Thymus (tissue), 11 donors: ENCODE data around the gene HECW1. TPM values are rescaled to one million over a fixed set of nuclear protein-coding genes. Genes with fewer than 3 reads are reported as not detected.

Source experiments
- DNase-seq, 9 donors: peaks; one replicate each; pipeline ENCODE4 v3.0.0-alpha.2; 2013; ENCODE audit warnings: low spot score in 9 of 9, low read depth in 6 of 9, missing footprints in 1 of 9
- H3K27ac ChIP-seq, 2 donors: one replicate each; pipeline ENCODE4 v1.5.1; 2013; ENCODE audit warnings: control low read depth in 1 of 2, low read depth in 1 of 2, low read length in 1 of 2, mild to moderate bottlenecking in 1 of 2, moderate library complexity in 1 of 2
- H3K27me3 ChIP-seq, 2 donors: one replicate each; pipeline ENCODE4 v1.5.1; 2013; ENCODE audit warnings: low read length in 1 of 2; ENCODE audit not compliant: control insufficient read depth in 2 of 2, insufficient read depth in 1 of 2
- H3K36me3 ChIP-seq, 2 donors: one replicate each; pipeline ENCODE4 v1.5.1; 2013; ENCODE audit warnings: low read length in 1 of 2, mild to moderate bottlenecking in 1 of 2, moderate library complexity in 1 of 2; ENCODE audit not compliant: control insufficient read depth in 2 of 2, insufficient read depth in 2 of 2
- H3K4me1 ChIP-seq, 2 donors: one replicate each; pipeline ENCODE4 v1.5.1; 2013; ENCODE audit warnings: low read length in 2 of 2; ENCODE audit not compliant: control insufficient read depth in 2 of 2, insufficient read depth in 2 of 2
- H3K4me3 ChIP-seq, 2 donors: one replicate each; pipeline ENCODE4 v1.5.1; 2013; ENCODE audit warnings: low read length in 2 of 2, control low read depth in 1 of 2, mild to moderate bottlenecking in 1 of 2
- H3K9me3 ChIP-seq, 2 donors: one replicate each; pipeline ENCODE4 v1.5.1; 2013; ENCODE audit warnings: low read length in 1 of 2, mild to moderate bottlenecking in 1 of 2; ENCODE audit not compliant: control insufficient read depth in 2 of 2, insufficient read depth in 1 of 2
- whole genome bisulfite sequencing: extraction: QIAGEN DNeasy Blood & Tissue Kit; methylation state at CpG from one replicate; pipeline ENCODE4 v1.1.7; 2013; 5-methylcytosine and 5-hydroxymethylcytosine counted together
- polyA plus RNA-seq: library from polyadenylated mRNA; stranded (reverse); fragments of 200-250 nt; gene quantifications from one replicate; pipeline ENCODE4 v1.2.3, GENCODE V29; 2013
- total RNA-seq: library from RNA; stranded (reverse); fragments of 120-200 nt; gene quantifications from one replicate; pipeline ENCODE4 v1.2.4, GENCODE V29; 2013
- donor health status: healthy.

Gene HECW1
- total and polyA plus RNA-seq, 2 donors: 0.05 to 0.23 TPM

DNA sequence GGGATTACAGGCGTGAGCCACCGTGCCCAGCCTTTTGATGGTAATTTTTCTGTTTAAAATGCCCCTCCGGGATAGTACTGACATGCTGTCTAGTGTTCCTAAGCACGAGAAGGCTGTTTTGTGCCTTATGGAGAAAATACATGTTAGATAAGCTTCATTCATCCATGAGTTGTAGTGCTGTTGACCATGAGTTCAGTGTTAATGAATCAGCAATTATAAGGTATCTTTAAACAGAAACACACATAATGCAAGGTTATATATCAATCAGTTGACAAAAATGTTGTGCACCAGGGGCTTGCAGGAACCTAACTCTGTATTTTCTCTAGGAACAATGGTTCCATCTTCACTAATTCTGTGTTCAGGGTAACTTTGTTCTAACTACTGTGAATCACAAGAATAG, 30.8 kb upstream of the HECW1 start:
- H3K9me3 ChIP-seq: no peaks in the 10 kb centered on the region
- H3K4me1 ChIP-seq: no peaks in the 10 kb centered on the region
- DNase-seq: no peak
- no peak overlapping the region for H3K27ac ChIP-seq
- 91% methylated on average over 4 of the region's 4 CpGs for WGBS
- H3K36me3 ChIP-seq: no peaks in the 10 kb centered on the region
- H3K27me3 ChIP-seq: no peaks in the 10 kb centered on the region
- H3K4me3 ChIP-seq: no peak overlapping the region

DNA sequence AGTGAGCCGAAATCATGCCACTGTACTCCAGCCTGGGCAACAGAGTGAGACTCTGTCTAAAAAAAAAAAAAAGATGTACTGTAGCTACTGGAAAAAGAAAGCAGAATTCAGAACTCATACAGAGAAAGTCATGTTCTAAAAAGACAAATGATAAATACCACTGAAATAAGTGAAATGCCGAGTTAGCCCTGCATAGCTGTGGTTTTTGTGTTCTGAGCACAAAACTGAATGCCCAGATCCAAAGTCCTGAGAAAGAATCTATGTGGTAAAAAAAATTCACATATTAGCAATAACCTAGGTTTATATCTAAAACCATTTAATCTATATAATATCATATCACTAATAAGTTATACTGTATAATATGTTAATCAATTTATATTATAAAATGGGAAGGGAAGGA, 29.3 kb upstream of the HECW1 start:
- Histone ChIP-seq H3K27me3 (no peaks in the 10 kb centered on the region), H3K4me3 (no peak overlapping the region), H3K36me3 (no peaks in the 10 kb centered on the region), H3K9me3 (no peaks in the 10 kb centered on the region), H3K27ac (no peak overlapping the region), H3K4me1 (no peaks in the 10 kb centered on the region)
- no peak for DNase-seq
- 93% methylated on average over 2 of the region's 2 CpGs for WGBS

DNA sequence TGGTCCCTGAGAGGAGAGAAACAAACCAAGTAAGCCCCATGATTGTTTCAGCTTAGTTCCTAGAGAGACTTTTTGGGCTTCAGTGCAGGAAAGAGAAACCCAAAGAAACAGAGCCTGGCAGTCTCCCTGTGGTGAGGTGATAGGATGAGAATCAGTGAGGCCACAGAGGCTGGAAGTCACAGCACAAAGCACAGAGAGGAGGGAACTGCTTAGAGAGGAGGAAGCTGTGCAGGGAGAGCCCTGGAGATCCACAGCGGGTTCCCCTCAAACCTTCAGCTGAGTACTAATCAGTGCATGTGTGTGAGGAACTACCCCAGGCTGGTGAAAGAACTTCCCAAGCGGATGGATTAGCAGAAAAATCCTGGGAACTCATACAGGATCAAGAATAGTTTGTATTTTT, 27.4 kb upstream of the HECW1 start:
- H3K9me3 ChIP-seq: no peaks in the 10 kb centered on the region
- H3K36me3 ChIP-seq: no peaks in the 10 kb centered on the region
- DNase-seq: no peak
- 78% methylated on average over 2 of the region's 2 CpGs for WGBS
- no peaks in the 10 kb centered on the region for H3K4me1 ChIP-seq
- no peaks in the 10 kb centered on the region for H3K27me3 ChIP-seq
- H3K27ac ChIP-seq: no peak overlapping the region
- no peak overlapping the region for H3K4me3 ChIP-seq

DNA sequence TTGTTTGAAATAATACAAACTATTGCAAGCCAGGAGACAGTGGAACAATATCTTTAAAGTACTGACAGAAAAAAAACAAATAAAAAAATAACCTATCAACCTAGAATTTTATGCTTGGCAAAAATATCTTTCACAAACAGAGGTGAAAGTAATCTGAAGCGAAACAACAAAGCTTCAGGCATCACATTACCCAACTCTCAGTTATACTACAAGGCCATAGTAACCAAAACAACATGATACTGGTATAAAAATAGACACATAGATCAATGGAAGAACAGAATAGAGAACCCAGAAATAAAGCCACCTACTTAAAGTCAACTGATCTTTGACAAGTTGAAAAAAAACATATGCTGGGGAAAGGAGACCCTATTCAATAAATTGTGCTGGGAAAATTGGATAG, 26.5 kb upstream of the HECW1 start:
- Histone ChIP-seq H3K4me1 (no peaks in the 10 kb centered on the region), H3K9me3 (no peaks in the 10 kb centered on the region), H3K4me3 (no peak overlapping the region), H3K27me3 (no peaks in the 10 kb centered on the region), H3K27ac (no peak overlapping the region), H3K36me3 (no peaks in the 10 kb centered on the region)
- DNase-seq: no peak
- 85% methylated on average over 1 of the region's 1 CpG for WGBS

DNA sequence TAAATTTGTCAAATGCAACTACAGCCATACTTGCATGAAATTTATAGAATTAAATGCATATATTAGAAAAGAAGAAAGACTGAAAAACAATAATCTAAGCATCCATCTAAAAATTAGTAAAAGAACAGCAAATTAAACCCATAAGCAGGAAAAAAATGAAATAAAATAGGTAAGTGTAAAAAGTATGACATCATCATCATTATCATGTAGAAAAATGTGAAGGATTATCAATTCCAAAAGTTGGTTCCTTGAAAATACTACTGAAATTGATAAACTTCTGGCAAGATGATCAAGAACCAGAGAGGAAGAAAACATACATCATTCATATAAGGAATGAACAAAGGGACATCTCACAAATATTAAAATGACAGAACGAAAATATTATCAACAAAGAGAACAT, 19.6 kb upstream of the HECW1 start:
- no peaks in the 10 kb centered on the region for H3K4me1 ChIP-seq
- 87% methylated on average over 1 of the region's 1 CpG for WGBS
- no peak for DNase-seq

DNA sequence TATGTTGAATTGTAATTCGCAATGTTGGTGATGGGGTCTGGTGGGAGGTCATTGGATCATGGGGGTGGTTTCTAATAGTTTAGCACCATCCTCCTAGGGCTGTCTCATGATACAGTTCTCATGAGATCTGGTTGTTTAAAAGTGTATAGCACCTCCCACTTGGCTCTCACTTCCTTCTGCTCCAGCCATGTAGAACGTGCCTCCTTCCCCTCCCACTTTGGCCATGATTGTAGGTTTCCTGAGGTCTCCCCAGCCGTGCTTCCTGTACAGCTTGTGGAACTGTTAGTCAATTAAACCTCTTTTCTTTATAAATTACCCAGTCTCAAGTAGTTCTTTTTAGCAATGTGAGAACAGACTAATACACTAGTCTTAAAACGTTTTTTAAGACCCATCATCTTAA, 15.6 kb upstream of the HECW1 start:
- H3K9me3 ChIP-seq: no peaks in the 10 kb centered on the region
- no peaks in the 10 kb centered on the region for H3K27me3 ChIP-seq
- H3K27ac ChIP-seq: no peak overlapping the region
- H3K4me1 ChIP-seq: no peaks in the 10 kb centered on the region
- 73% methylated on average over 4 of the region's 4 CpGs for WGBS
- no peaks in the 10 kb centered on the region for H3K36me3 ChIP-seq
- no peak overlapping the region for H3K4me3 ChIP-seq
- no peak for DNase-seq

More for the DNA sequence above, 19.6 kb upstream of the HECW1 start:
- Histone ChIP-seq H3K27ac (no peak overlapping the region), H3K36me3 (no peaks in the 10 kb centered on the region), H3K27me3 (no peaks in the 10 kb centered on the region), H3K4me3 (no peak overlapping the region), H3K9me3 (no peaks in the 10 kb centered on the region)

DNA sequence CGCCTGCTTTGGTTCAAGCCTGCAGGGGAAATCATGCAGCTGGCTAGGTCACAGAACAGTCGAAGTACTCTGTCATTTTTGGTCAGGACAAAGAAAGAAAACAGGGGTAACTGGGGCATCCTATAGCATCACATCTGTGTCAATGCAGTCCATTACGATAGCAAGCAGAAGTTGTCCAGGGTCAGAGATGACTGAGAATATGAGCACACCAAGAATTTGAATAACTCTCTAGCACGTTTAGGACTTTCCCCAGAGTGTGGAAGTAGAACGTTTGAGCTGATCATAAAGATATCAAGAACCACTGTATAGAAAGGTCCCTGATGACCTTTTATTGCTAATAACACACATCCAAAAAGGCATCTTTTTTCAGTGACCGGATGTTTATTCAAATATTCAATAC, 12.7 kb upstream of the HECW1 start:
- WGBS: 82% methylated on average over 6 of the region's 6 CpGs
- no peaks in the 10 kb centered on the region for H3K27me3 ChIP-seq
- H3K27ac ChIP-seq: no peak overlapping the region
- no peak overlapping the region for H3K4me3 ChIP-seq
- no peaks in the 10 kb centered on the region for H3K4me1 ChIP-seq
- H3K36me3 ChIP-seq: no peaks in the 10 kb centered on the region
- no peaks in the 10 kb centered on the region for H3K9me3 ChIP-seq
- DNase-seq: no peak

DNA sequence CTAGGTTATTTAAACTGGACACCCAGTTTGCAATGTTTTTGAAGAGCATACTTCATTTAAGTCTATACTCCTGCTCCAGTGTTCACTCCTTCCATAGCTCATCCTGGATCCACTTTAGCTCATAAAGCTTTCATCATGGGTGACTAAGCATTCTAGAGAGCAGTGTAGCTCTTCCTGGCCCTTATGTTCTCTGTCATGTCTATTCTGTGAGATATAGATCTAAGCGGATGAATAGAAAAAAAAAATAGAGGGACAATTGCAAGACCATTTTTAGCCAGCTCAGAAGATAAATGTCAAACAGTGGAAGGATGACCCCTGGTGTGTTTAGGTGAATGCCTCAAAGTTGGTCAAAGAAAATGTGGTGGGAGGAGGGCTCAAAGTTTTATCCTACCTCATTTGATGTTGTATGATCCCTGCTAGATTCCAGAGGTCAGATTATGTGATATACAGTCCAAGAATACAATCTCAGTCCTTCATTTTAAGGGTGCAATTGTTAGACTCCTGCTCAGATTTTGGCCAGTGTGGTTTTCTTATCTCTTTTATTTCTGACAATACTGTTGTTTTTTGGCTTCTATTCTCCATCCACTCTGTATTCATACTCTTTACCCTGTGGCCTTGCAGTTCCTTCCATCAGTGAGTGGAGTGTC, 7.5 kb upstream of the HECW1 start:
- Histone ChIP-seq H3K4me1 (no peaks in the 10 kb centered on the region), H3K4me3 (no peak overlapping the region)
- 89% methylated on average over 1 of the region's 1 CpG for WGBS

DNA sequence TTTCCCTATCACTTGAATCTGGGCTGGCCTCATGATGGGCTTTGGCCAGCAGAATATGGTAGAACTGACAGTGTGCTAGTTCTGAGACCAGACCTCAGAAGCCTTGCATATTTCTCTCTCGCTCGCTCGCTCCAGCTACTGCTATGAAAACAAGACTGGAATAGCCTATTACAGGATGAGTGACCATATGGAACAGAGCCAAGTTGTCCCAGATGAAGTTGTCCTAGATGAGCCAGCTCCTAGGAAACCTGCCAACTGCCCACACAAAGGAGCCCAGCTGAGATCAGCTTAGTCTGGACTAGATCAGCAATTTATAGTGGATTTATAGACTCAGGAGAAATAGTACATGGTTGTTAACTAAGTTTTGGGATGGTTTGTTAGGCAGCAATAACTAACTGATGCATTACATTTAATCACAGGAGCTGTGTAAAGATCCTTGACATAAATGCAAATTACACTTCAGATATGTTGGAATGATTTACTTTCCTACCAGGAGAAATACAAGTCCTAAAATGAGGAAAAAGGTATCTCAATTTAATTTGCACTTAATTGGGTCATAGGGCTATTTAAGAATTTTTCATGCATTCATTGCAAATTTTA, 6.8 kb upstream of the HECW1 start:
- Histone ChIP-seq H3K36me3 (no peaks in the 10 kb centered on the region), H3K4me3 (no peak overlapping the region), H3K9me3 (no peaks in the 10 kb centered on the region), H3K27me3 (peaks cover 0 to 9% of the 10 kb centered on the region in 2 donors), H3K27ac (no peak overlapping the region), H3K4me1 (no peaks in the 10 kb centered on the region)
- no peak for DNase-seq
- 96% methylated on average over 3 of the region's 3 CpGs for WGBS

More for the DNA sequence above, 7.5 kb upstream of the HECW1 start:
- H3K9me3 ChIP-seq: no peaks in the 10 kb centered on the region
- H3K27me3 ChIP-seq: peaks cover 0 to 4% of the 10 kb centered on the region in 2 donors
- no peak for DNase-seq
- no peak overlapping the region for H3K27ac ChIP-seq
- no peaks in the 10 kb centered on the region for H3K36me3 ChIP-seq
